NCI-H128 (cell line): ENCODE data around the gene KISS1.

Experiments used
- DNase-seq: peaks from one replicate; lab custom pipeline; 2025; ENCODE audit not compliant: unreplicated experiment; lab: John Stamatoyannopoulos, UW

Gene KISS1

DNA sequence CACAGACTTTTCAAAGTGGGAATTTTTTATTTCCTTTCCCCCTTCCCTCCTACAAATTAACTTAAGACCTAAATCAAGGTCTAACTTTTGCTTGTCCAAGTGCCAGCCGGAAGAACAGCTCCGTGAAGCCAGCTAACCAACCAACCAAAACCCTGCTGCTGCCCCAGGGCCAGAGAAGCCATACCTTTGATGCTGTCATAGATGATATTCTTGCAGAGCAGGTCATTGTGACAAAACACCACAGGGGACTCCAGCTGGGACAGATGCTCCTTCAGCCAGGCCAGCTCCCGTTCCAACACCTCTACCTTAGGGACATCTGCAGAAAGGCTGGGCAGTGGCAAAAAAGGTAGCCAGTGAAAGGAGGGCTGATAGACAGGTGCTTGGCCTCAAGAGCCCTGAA lies 55.2 kb downstream of the KISS1 start:
- DNase-seq, result no peak
